Activated T-helper 1 cell treated with anti-CD3 and anti-CD28 coated beads, Interleukin-12 subunit alpha, Interleukin-12 subunit beta, Interleukin-2, Interleukin-4 antibody, amounts not matched to agents 30 ng/mL and 10 ng/mL and 1 ng/mL, durations not matched to agents 14 hours and 24 hours and 36 hours (primary cell): Measurements from ENCODE around the gene ZNF716. TPM values are rescaled to one million over a fixed set of nuclear protein-coding genes. Genes with fewer than 3 reads are reported as not detected.

Experiments
- DNase-seq: peaks from one replicate; pipeline ENCODE4 v3.0.0; 2021; ENCODE audit warnings: low spot score
- H3K27ac Mint-ChIP-seq: one replicate; pipeline ENCODE4 v1.8.0; 2021; ENCODE audit warnings: mild to moderate bottlenecking, mixed read lengths
- H3K27me3 Mint-ChIP-seq: one replicate; pipeline ENCODE4 v1.8.0; 2022; ENCODE audit warnings: mild to moderate bottlenecking, moderate library complexity, mixed read lengths; ENCODE audit not compliant: insufficient read depth
- H3K36me3 Mint-ChIP-seq: one replicate; pipeline ENCODE4 v1.8.0; 2021; ENCODE audit warnings: low read depth, mixed read lengths
- H3K4me1 Mint-ChIP-seq: one replicate; pipeline ENCODE4 v1.8.0; 2021; ENCODE audit warnings: low read depth, mixed read lengths
- H3K4me3 Mint-ChIP-seq: one replicate; pipeline ENCODE4 v1.8.0; 2021; ENCODE audit warnings: mild to moderate bottlenecking, moderate library complexity, mixed read lengths
- H3K9me3 Mint-ChIP-seq: one replicate; pipeline ENCODE4 v1.8.0; 2021; ENCODE audit warnings: mixed read lengths
- intact Hi-C: fragments of 100-400 bp; cut with micrococcal nuclease; formaldehyde crosslinking; loops from one replicate; pipeline ENCODE4 v1.15.1; 2024
- total RNA-seq: library from RNA; stranded (reverse); gene quantifications from 2 replicates; pipeline ENCODE4 v1.2.3, GENCODE V29; 2022

The ZNF716 gene
- total RNA-seq, 1 donor from 2014 or later: not detected

- no peaks in the 10 kb centered on the region for H3K27me3 Mint-ChIP-seq
- H3K4me3 Mint-ChIP-seq: no peak overlapping the region
- DNase-seq: no peak
- H3K9me3 Mint-ChIP-seq: no peaks in the 10 kb centered on the region
- no peaks in the 10 kb centered on the region for H3K36me3 Mint-ChIP-seq
- intact Hi-C loops: no loop called here
- H3K4me1 Mint-ChIP-seq: no peaks in the 10 kb centered on the region
- no peak overlapping the region for H3K27ac Mint-ChIP-seq
Observed at GRCh38 chr7:57415326-57415725, 34.7 kb upstream of the ZNF716 start.

DNA sequence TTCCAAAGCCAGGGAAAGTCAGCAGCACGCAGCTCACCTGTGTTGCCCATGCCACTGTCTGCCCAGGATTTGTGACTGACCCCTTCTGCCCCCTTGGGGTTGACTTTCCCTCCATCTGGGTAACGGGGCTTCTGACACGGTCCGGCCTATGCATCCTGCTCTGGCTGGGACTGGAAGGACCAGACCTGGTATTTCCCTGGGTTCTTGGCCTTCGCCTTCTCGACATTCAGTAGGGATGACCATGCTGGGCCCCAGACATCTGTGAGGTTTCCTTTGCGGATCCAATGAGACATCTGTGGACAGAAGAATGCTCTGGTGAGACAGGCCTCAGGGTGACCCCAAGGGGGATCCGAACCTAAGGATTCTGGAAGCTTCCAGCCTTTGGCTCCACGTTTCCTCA lies 34.2 kb upstream of the ZNF716 start:
- no peaks in the 10 kb centered on the region for H3K4me1 Mint-ChIP-seq
- H3K36me3 Mint-ChIP-seq: no peaks in the 10 kb centered on the region
- H3K27ac Mint-ChIP-seq: no peak overlapping the region
- intact Hi-C loops: no loop called here
- no peak overlapping the region for H3K4me3 Mint-ChIP-seq
- H3K9me3 Mint-ChIP-seq: no peaks in the 10 kb centered on the region
- DNase-seq: no peak
- no peaks in the 10 kb centered on the region for H3K27me3 Mint-ChIP-seq

GRCh38 chr7:57416601-57417358 lies 33.2 kb upstream of the ZNF716 start:
- H3K27ac Mint-ChIP-seq: no peak overlapping the region
- no peak overlapping the region for H3K4me3 Mint-ChIP-seq

GRCh38 chr7:57417736-57418135 lies 32.2 kb upstream of the ZNF716 start:
- Mint-ChIP-seq H3K4me3 (no peak overlapping the region), H3K9me3 (peaks cover 11% of the 10 kb centered on the region)

More at GRCh38 chr7:57416601-57417358, 33.2 kb upstream of the ZNF716 start:
- no peaks in the 10 kb centered on the region for H3K27me3 Mint-ChIP-seq
- no peaks in the 10 kb centered on the region for H3K36me3 Mint-ChIP-seq
- intact Hi-C loops: no loop called here
- DNase-seq: no peak
- H3K9me3 Mint-ChIP-seq: peaks cover 5% of the 10 kb centered on the region
- H3K4me1 Mint-ChIP-seq: no peaks in the 10 kb centered on the region

DNA sequence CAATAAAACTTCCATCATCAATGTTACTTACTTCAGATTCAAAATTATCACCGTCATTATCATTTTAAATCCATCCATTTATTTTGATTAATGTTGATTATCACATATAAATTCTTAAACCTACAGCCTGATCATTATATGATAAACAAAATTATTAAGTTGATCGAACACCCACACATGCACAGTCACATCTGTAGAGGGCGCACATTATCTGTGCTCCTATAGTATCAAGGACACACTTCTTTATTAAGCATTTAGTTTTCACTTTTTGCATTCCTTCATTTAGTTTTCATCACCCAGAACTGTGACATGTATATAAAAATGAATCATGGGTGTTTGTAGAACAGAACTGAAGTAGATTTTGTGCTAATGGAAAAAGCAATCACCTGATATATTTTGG lies 26.2 kb upstream of the ZNF716 start:
- no peaks in the 10 kb centered on the region for H3K4me1 Mint-ChIP-seq
- intact Hi-C loops: no loop called here
- no peak overlapping the region for H3K27ac Mint-ChIP-seq
- H3K27me3 Mint-ChIP-seq: no peaks in the 10 kb centered on the region
- H3K9me3 Mint-ChIP-seq: peaks cover 30% of the 10 kb centered on the region
- no peak overlapping the region for H3K4me3 Mint-ChIP-seq
- DNase-seq: no peak
- no peaks in the 10 kb centered on the region for H3K36me3 Mint-ChIP-seq

More at GRCh38 chr7:57417736-57418135, 32.2 kb upstream of the ZNF716 start:
- no peak for DNase-seq
- H3K27ac Mint-ChIP-seq: no peak overlapping the region
- H3K4me1 Mint-ChIP-seq: no peaks in the 10 kb centered on the region
- no peaks in the 10 kb centered on the region for H3K27me3 Mint-ChIP-seq
- intact Hi-C loops: loop anchor here (1.0 kb wide), 1 partner anchor 8 kb away; no protein-coding TSS in a partner anchor
- H3K36me3 Mint-ChIP-seq: no peaks in the 10 kb centered on the region

GRCh38 chr7:57424515-57425238 lies 25.3 kb upstream of the ZNF716 start:
- Mint-ChIP-seq H3K36me3 (no peaks in the 10 kb centered on the region), H3K27me3 (no peaks in the 10 kb centered on the region), H3K9me3 (peaks cover 34% of the 10 kb centered on the region), H3K27ac (no peak overlapping the region), H3K4me1 (no peaks in the 10 kb centered on the region), H3K4me3 (no peak overlapping the region)
- intact Hi-C loops: no loop called here
- DNase-seq: no peak

DNA sequence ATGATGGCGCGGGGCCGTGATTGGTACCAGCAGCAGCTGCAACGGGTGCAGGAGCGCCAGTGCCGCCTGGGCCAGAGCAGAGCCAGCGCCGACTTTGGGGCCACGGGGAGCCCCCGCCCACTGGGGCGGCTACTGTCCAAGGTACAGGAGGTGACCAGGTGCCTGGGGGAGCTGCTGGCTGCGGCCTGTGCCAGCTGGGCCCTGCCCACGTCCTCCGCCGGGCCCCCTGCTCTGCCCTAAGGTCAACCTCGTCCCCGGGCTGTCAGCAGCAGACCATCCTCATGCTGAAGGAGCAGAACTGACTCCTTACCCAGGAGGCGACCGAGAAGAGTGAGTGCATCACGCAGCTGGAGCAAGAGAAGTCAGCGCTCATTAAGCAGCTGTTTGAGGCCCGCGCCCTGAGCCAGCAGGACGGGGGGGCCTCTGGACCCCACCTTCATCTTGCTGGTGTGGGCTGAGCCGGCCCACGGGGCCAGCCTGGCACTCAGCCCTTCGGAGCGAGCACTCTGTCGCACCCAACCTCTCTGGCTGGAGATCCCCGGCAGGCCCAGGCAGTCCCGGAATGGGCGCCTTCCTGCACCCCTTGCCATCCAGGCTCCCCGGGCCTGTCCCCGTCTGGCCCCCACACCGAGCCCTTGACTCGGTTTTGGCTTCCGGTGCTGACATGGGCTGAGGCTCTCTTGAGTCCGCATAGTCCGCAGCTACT lies 24.6 kb upstream of the ZNF716 start:
- intact Hi-C loops: no loop called here
- no peaks in the 10 kb centered on the region for H3K4me1 Mint-ChIP-seq
- no peaks in the 10 kb centered on the region for H3K27me3 Mint-ChIP-seq
- no peak overlapping the region for H3K27ac Mint-ChIP-seq
- peaks cover 37% of the 10 kb centered on the region for H3K9me3 Mint-ChIP-seq
- no peaks in the 10 kb centered on the region for H3K36me3 Mint-ChIP-seq
- H3K4me3 Mint-ChIP-seq: no peak overlapping the region
- DNase-seq: no peak

DNA sequence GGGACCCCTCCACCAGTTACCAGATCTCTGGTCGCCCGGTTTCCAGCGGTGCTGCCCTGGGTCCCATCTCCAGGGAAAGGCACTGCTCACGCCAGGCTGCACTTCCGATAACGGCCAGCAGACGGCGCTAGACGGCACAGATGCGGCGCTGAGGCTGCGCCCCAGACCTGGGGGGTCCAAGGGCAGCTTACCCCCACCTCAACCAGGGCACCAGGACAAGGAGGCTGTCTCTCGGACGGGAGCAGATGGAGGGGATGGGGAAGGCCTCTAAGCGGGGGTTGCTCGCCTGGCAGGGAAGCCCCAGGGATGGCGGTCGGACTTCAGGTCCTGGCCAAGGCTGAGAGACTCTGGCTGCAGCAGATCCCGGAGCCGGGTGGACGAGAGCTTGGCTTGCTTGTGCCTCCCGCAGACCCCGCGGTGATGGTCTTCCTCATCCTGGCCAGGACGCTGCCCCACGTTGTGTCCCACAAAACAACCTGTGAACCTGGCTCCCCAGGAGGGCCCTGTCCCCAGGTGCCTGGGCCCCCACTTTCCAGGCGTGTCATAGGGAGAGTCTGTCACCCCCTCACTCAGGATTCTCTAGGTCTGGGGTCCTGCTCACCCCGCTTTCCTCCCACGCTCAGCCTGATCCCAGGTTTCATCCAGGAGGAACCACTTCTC lies 23.9 kb upstream of the ZNF716 start:
- H3K27me3 Mint-ChIP-seq: no peaks in the 10 kb centered on the region
- no peaks in the 10 kb centered on the region for H3K4me1 Mint-ChIP-seq
- no peaks in the 10 kb centered on the region for H3K36me3 Mint-ChIP-seq
- intact Hi-C loops: no loop called here
- H3K4me3 Mint-ChIP-seq: no peak overlapping the region
- H3K27ac Mint-ChIP-seq: no peak overlapping the region
- DNase-seq: no peak
- H3K9me3 Mint-ChIP-seq: peaks cover 35% of the 10 kb centered on the region

DNA sequence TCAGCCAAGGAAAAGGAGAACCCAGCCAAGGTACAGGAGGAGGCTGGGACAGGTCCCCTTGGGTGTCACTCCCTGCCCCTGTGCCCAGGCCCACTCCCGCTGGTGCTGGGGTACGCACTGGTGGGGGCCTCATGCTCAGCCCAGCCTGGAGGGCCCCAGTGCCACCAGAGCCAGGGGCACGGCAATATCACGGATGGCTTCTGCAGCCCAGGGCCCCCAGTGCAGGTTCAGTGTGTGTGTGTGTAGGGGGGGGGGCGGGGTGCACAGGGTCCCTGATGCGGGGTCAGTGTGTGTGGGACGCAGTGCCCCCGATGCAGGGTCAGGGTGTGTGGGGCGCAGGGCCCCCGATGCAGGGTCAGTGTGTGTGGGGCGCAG lies 23.4 kb upstream of the ZNF716 start:
- no peak overlapping the region for H3K4me3 Mint-ChIP-seq
- H3K27me3 Mint-ChIP-seq: no peaks in the 10 kb centered on the region
- H3K4me1 Mint-ChIP-seq: no peaks in the 10 kb centered on the region
- intact Hi-C loops: no loop called here
- no peak overlapping the region for H3K27ac Mint-ChIP-seq
- H3K36me3 Mint-ChIP-seq: no peaks in the 10 kb centered on the region
- no peak for DNase-seq
- H3K9me3 Mint-ChIP-seq: peaks cover 33% of the 10 kb centered on the region

DNA sequence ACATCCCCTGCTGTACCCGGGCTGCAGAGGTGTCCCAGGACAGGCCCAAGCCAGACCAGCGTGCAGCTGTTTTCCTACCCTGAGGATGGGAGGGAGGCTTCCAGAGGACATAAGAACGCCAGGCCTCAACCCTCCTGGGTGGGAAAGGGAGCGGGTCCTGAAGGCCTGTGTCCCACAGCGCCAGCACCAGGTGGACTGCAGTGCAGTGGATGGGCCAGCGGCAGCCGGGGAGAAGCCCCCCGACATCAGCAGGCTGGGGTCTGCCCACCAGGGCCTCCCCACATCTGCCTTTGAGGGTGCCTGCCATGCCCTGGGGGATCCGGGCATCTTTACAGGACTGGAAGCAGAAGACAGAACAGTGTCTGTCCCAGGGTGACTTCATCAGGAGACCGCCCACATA lies 22.8 kb upstream of the ZNF716 start:
- intact Hi-C loops: no loop called here
- DNase-seq: no peak
- H3K9me3 Mint-ChIP-seq: peaks cover 35% of the 10 kb centered on the region
- H3K36me3 Mint-ChIP-seq: no peaks in the 10 kb centered on the region
- H3K27ac Mint-ChIP-seq: no peak overlapping the region
- H3K27me3 Mint-ChIP-seq: no peaks in the 10 kb centered on the region
- no peaks in the 10 kb centered on the region for H3K4me1 Mint-ChIP-seq
- H3K4me3 Mint-ChIP-seq: no peak overlapping the region

GRCh38 chr7:57427594-57427993 lies 22.4 kb upstream of the ZNF716 start:
- Mint-ChIP-seq H3K36me3 (no peaks in the 10 kb centered on the region), H3K4me3 (no peak overlapping the region), H3K27me3 (no peaks in the 10 kb centered on the region), H3K4me1 (no peaks in the 10 kb centered on the region), H3K27ac (no peak overlapping the region), H3K9me3 (peaks cover 38% of the 10 kb centered on the region)
- no peak for DNase-seq
- intact Hi-C loops: no loop called here

DNA sequence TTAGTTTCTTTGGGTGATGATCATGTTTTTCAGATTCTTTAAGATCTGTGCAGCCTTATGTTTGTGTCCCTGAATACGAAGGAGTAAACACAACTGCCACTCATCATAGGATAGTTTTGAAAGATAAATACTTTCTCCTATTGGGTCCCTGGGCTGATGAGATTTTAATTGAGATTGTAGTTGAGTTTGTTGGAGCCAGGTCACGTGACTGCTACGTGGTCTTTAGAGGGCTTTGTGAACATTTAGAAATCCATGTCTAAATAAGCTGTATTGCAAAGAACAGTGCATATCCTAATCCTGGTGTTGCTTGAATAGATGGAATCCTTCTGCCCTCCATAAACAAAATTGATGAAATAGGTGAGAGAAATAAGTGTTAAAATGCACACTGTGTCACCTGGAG lies 17.4 kb upstream of the ZNF716 start:
- H3K4me3 Mint-ChIP-seq: no peak overlapping the region
- no peak overlapping the region for H3K27ac Mint-ChIP-seq
- intact Hi-C loops: no loop called here
- no peaks in the 10 kb centered on the region for H3K4me1 Mint-ChIP-seq
- no peak for DNase-seq
- peaks cover 40% of the 10 kb centered on the region for H3K9me3 Mint-ChIP-seq
- H3K27me3 Mint-ChIP-seq: no peaks in the 10 kb centered on the region
- no peaks in the 10 kb centered on the region for H3K36me3 Mint-ChIP-seq

- Mint-ChIP-seq H3K27ac (no peak overlapping the region), H3K9me3 (peaks cover 35% of the 10 kb centered on the region), H3K36me3 (no peaks in the 10 kb centered on the region), H3K4me1 (no peaks in the 10 kb centered on the region), H3K4me3 (no peak overlapping the region), H3K27me3 (no peaks in the 10 kb centered on the region)
- DNase-seq: no peak
- intact Hi-C loops: no loop called here
Observed at GRCh38 chr7:57437581-57437980, 12.4 kb upstream of the ZNF716 start.
